Heart left ventricle (tissue), 16 donors: ENCODE data around the gene BEST3. TPM values are rescaled to one million over a fixed set of nuclear protein-coding genes. Genes with fewer than 3 reads are reported as not detected.
A peak's percentile ranks its signal among the peaks of the same experiment; 100 is the strongest.

Source experiments
- ATAC-seq, 4 donors: fragments of 200-7000 bp; cut with Tn5 transposase; one replicate each; pipeline ENCODE4 v1.9.1; 2020 to 2022; ENCODE audit warnings: moderate library complexity in 4 of 4, mild to moderate bottlenecking in 3 of 4, moderate number of reproducible peaks in 1 of 4
- DNase-seq, 5 donors: peaks; one replicate each; pipeline ENCODE4 v3.0.0-alpha.2; 2020
- H3K27ac ChIP-seq, 12 donors: fragments of 200-600 bp; sonication (generic) in 4 of 12; one replicate each; pipeline versions ENCODE4 v1.5.0 to v1.8.0; 2016 to 2022; ENCODE audit warnings: mild to moderate bottlenecking in 2 of 12
- H3K27me3 ChIP-seq, 9 donors: fragments of 200-600 bp; sonication (generic) in 2 of 9; one replicate each; pipeline versions ENCODE4 v1.5.1 to v1.8.0; 2016 to 2022; ENCODE audit warnings: mild to moderate bottlenecking in 3 of 9
- H3K36me3 ChIP-seq, 9 donors: fragments of 200-600 bp; sonication (generic) in 2 of 9; one replicate each; pipeline versions ENCODE4 v1.5.0 to v1.8.0; 2018 to 2022; ENCODE audit warnings: mild to moderate bottlenecking in 2 of 9
- H3K4me1 ChIP-seq, 12 donors: fragments of 200-600 bp; sonication (generic) in 4 of 12; one replicate each; pipeline versions ENCODE4 v1.5.0 to v1.8.0; 2016 to 2022; ENCODE audit warnings: mild to moderate bottlenecking in 3 of 12
- H3K4me3 ChIP-seq, 12 donors: fragments of 200-600 bp; sonication (generic) in 4 of 12; one replicate each; pipeline versions ENCODE4 v1.5.0 to v1.8.0; 2017 to 2022; ENCODE audit warnings: mild to moderate bottlenecking in 9 of 12, moderate library complexity in 4 of 12
- H3K9me3 ChIP-seq, 12 donors: fragments of 200-600 bp; sonication (generic) in 4 of 12; one replicate each; pipeline versions ENCODE4 v1.5.0 to v1.8.0; 2016 to 2022; ENCODE audit warnings: mild to moderate bottlenecking in 1 of 12
- POLR2A ChIP-seq, 2 donors: fragments of 450-650 bp; IDR thresholded peaks; one replicate each; pipeline ENCODE4 v1.6.1; 2017; ENCODE audit warnings: antibody characterized with exemption in 2 of 2, mild to moderate bottlenecking in 2 of 2, moderate library complexity in 2 of 2
- WGBS, 4 donors: extraction: QIAGEN DNeasy Blood & Tissue Kit in 2 of 4; methylation state at CpG; one replicate each; pipeline versions ENCODE4 v1.1.5 to v1.1.7; 2013 to 2018; 5-methylcytosine and 5-hydroxymethylcytosine counted together
- intact Hi-C, 10 donors: fragments of 100-400 bp; cut with DNase I; formaldehyde crosslinking; loops; one replicate each; pipeline versions ENCODE4 v1.11.1 to v1.14.2; 2022
- polyA plus RNA-seq, 2 donors: library from polyadenylated mRNA; stranded (reverse); fragments of 200-250 nt; gene quantifications; one replicate each; pipeline ENCODE4 v1.2.3, GENCODE V29; 2013
- total RNA-seq, 9 donors: library from RNA; depleted of rRNA in 2 of 9; stranded (reverse); fragments of >200 nt in 2 of 9; fragmentation: NEBNext Ultra II Directional in 3 of 9; extraction: Animal tissue kit (Norgen Biotek cat#: 25700) in 3 of 9; gene quantifications; one replicate each; pipeline versions ENCODE4 v1.1.0 to v1.2.4, GENCODE V29; 2016 to 2023
- TF ChIP-seq, protein P1 (sequence below), 12 donors: fragments of 200-600 bp; sonication (generic) in 4 of 12; IDR thresholded peaks; one replicate each; pipeline versions ENCODE4 v1.5.0 to v1.8.0; 2018 to 2022; ENCODE audit warnings: antibody characterized with exemption in 12 of 12, mild to moderate bottlenecking in 5 of 12
- donor health status: ischemic (EF 13 %, LVEDD 7.1; RV severe dilation, severe dysfunction).
- donor health status: healthy with polysubstance abuse.
- donor health status: DM: no; HTN: yes; CAD: no.
- donor health status: DM: no; HTN: no; CAD: no.
- donor health status: ischemic (EF 25% LVEDD 6.9; RV normal size, moderate dysfunction).
- donor health status: ischemic (EF 25% LVEDD 5.7; RV mildly dilated, moderate dysfunction).
- donor health status: healthy.
- donor health status: DM: yes; HTN: yes; CAD: no.
- donor health status: ischemic (EF 35%, LVEDD 5.7; RV mildly dilated, moderate dysfunction).
- donor health status: nonischemic (EF 11% LVEDD 7.7; RV severe dilation, severe dysfunction).
- donor health status: DM: yes; HTN: yes; CAD: no.
- donor health status: PGD.
- donor health status: ischemic (EF 29% LVEDD 5.4; RV normal size, mild dysfunction).
- donor health status: nonischemic (EF 23%, LVEDD 6.1; RV moderate dilation, normal function).

Gene BEST3
- total and polyA plus RNA-seq, 11 donors: 0.15 to 5.3 (median 0.43) TPM; not detected in 2

DNA sequence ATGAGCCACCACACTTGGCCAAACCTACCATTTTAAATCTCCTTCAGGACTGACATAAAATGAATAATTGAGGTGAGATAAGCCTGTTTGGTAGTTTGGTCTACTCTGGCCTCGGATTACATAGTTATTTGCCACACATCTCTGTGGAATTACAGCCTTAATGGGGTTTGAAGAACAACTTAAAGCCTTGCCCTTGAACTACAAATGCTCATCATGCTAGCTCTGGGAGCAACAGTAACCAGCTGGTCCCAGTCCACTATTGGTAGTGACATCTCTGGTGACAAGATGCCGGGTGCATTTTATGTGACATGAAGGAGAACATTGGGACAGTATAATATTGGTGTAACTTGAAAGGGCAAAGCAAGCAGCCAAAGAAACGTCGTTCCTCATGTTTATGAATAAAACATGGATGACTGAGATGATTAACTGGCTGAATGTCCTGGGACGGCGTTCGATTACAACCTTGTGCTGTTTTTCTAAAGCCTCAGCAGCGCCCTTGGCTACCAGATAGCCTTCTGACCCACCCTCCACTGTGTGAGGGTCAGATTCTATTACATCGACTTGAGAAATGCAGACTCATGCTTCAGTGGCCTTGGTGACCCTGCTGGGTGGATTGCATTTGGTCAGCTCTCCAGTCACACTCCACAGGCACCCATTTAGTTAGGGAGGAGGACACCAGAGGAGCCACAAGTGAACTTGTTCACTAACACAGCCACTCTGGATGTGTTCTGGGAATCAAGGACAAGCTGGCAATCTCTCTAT lies 41.5 kb downstream of the BEST3 start:
- H3K36me3 ChIP-seq: no peaks in the 10 kb centered on the region
- H3K27ac ChIP-seq: no peak overlapping the region
- no peaks in the 10 kb centered on the region for H3K9me3 ChIP-seq
- WGBS, 4 donors: 62 to 75% (median 69%) methylated on average over 9 of the region's 9 CpGs
- no peak overlapping the region for H3K4me3 ChIP-seq
- intact Hi-C loops: no loop called here
- DNase-seq: no peak
- peaks cover 0 to 17% (median 3%) of the 10 kb centered on the region in 12 donors for H3K4me1 ChIP-seq
- TF ChIP-seq POLR2A (IDR thresholded peaks at IDR 0.05): no peak
- TF ChIP-seq, protein P1, sequence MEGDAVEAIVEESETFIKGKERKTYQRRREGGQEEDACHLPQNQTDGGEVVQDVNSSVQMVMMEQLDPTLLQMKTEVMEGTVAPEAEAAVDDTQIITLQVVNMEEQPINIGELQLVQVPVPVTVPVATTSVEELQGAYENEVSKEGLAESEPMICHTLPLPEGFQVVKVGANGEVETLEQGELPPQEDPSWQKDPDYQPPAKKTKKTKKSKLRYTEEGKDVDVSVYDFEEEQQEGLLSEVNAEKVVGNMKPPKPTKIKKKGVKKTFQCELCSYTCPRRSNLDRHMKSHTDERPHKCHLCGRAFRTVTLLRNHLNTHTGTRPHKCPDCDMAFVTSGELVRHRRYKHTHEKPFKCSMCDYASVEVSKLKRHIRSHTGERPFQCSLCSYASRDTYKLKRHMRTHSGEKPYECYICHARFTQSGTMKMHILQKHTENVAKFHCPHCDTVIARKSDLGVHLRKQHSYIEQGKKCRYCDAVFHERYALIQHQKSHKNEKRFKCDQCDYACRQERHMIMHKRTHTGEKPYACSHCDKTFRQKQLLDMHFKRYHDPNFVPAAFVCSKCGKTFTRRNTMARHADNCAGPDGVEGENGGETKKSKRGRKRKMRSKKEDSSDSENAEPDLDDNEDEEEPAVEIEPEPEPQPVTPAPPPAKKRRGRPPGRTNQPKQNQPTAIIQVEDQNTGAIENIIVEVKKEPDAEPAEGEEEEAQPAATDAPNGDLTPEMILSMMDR (IDR thresholded peaks at IDR 0.05): no peak
- peak in 2 of 4 donors; percentile 27 for ATAC-seq
- no peaks in the 10 kb centered on the region for H3K27me3 ChIP-seq

GRCh38 chr12:69655616-69656340 lies 43.3 kb downstream of the BEST3 start:
- Histone ChIP-seq H3K27ac (peak overlapping the region in 3 of 12 donors; percentile 6 to 44 (median 39)), H3K4me1 (peaks cover 0 to 11% (median 2%) of the 10 kb centered on the region in 12 donors), H3K27me3 (no peaks in the 10 kb centered on the region), H3K4me3 (no peak overlapping the region), H3K36me3 (no peaks in the 10 kb centered on the region), H3K9me3 (no peaks in the 10 kb centered on the region)
- DNase-seq (no peak), ATAC-seq (peak in 3 of 4 donors; percentile 34 to 60 (median 57))
- WGBS, 4 donors: 32 to 40% (median 35%) methylated on average over 9 to 11 of the region's 11 CpGs
- intact Hi-C loops: no loop called here
- no peak for TF ChIP-seq POLR2A (IDR thresholded peaks at IDR 0.05)
- TF ChIP-seq, protein P1 (IDR thresholded peaks at IDR 0.05): no peak

- ATAC-seq (no peak), DNase-seq (no peak)
- intact Hi-C loops: no loop called here
- Histone ChIP-seq H3K4me3 (no peak overlapping the region), H3K27ac (no peak overlapping the region), H3K9me3 (no peaks in the 10 kb centered on the region), H3K27me3 (no peaks in the 10 kb centered on the region), H3K4me1 (peaks cover 0 to 16% (median 2%) of the 10 kb centered on the region in 12 donors), H3K36me3 (no peaks in the 10 kb centered on the region)
- TF ChIP-seq, protein P1 (IDR thresholded peaks at IDR 0.05): no peak
- no peak for TF ChIP-seq POLR2A (IDR thresholded peaks at IDR 0.05)
- 91 to 92% (median 91%) methylated on average over 8 of the region's 8 CpGs for WGBS, 4 donors
Observed at GRCh38 chr12:69653703-69654102, 45.4 kb downstream of the BEST3 start.

GRCh38 chr12:69651922-69652321 lies 47.2 kb downstream of the BEST3 start:
- WGBS, 4 donors: 75 to 88% (median 78%) methylated on average over 3 of the region's 3 CpGs
- no peaks in the 10 kb centered on the region for H3K9me3 ChIP-seq
- intact Hi-C loops: no loop called here
- H3K4me1 ChIP-seq: peaks cover 0 to 16% (median 2%) of the 10 kb centered on the region in 12 donors
- ATAC-seq: no peak
- no peaks in the 10 kb centered on the region for H3K36me3 ChIP-seq
- no peak overlapping the region for H3K4me3 ChIP-seq
- no peak overlapping the region for H3K27ac ChIP-seq
- TF ChIP-seq, protein P1 (IDR thresholded peaks at IDR 0.05): no peak
- TF ChIP-seq POLR2A (IDR thresholded peaks at IDR 0.05): no peak
- no peaks in the 10 kb centered on the region for H3K27me3 ChIP-seq
- no peak for DNase-seq
